GM21825 (cell line): ENCODE results near the gene SLC4A8.

ENCODE experiments used
- ATAC-seq: cut with Tn5 transposase; IDR thresholded peaks from one replicate; pipeline ENCODE4 v1.9.1; 2021; ENCODE audit warnings: mild to moderate bottlenecking, moderate library complexity; ENCODE audit not compliant: unreplicated experiment

Gene SLC4A8

GRCh38 chr12:51424662-51425539 is at the start of gene SLC4A8:
TSS of gene SLC4A8 (plus strand) at chr12:51424831. CDS start at chr12:51424988, 157 bp downstream.
- ATAC-seq: peak; percentile 84

GRCh38 chr12:51374856-51375255 is 49.8 kb upstream of the SLC4A8 start:
- no peak for ATAC-seq

- ATAC-seq: no peak
Measured at GRCh38 chr12:51377099-51377984, 47.3 kb upstream of the SLC4A8 start.

GRCh38 chr12:51378749-51379148 is 45.9 kb upstream of the SLC4A8 start:
- ATAC-seq: no peak

- ATAC-seq: no peak
Measured at GRCh38 chr12:51379571-51379970, 45.1 kb upstream of the SLC4A8 start.

- no peak for ATAC-seq
Measured at GRCh38 chr12:51381226-51382079, 43.2 kb upstream of the SLC4A8 start.

- ATAC-seq: no peak
Measured at GRCh38 chr12:51382173-51382572, 42.5 kb upstream of the SLC4A8 start.

- ATAC-seq: no peak
Measured at GRCh38 chr12:51383269-51383905, 41.2 kb upstream of the SLC4A8 start.

- ATAC-seq: no peak
Measured at GRCh38 chr12:51386351-51386750, 38.3 kb upstream of the SLC4A8 start.

GRCh38 chr12:51388069-51388799 is 36.4 kb upstream of the SLC4A8 start:
- ATAC-seq: no peak

- ATAC-seq: no peak
Measured at GRCh38 chr12:51388846-51389245, 35.8 kb upstream of the SLC4A8 start.

- ATAC-seq: no peak
Measured at GRCh38 chr12:51389302-51389999, 35.2 kb upstream of the SLC4A8 start.

- ATAC-seq: no peak
Measured at GRCh38 chr12:51390457-51390856, 34.2 kb upstream of the SLC4A8 start.

- no peak for ATAC-seq
Measured at GRCh38 chr12:51390891-51391282, 33.7 kb upstream of the SLC4A8 start.

- ATAC-seq: peak; percentile 44
Measured at GRCh38 chr12:51391283-51392123, 33.1 kb upstream of the SLC4A8 start, which contains the start of gene GALNT6. TSS of gene GALNT6 (minus strand) at chr12:51391406. CDS start at chr12:51379781, 11,625 bp downstream.

- ATAC-seq: no peak
Measured at GRCh38 chr12:51392556-51393237, 31.9 kb upstream of the SLC4A8 start.
